Right cardiac atrium (tissue), 5 donors: Measurements from ENCODE around the gene P2RY6. TPM values are rescaled to one million over a fixed set of nuclear protein-coding genes. Genes with fewer than 3 reads are reported as not detected.

ENCODE experiments used
- ATAC-seq, 2 donors: fragments of 200-7000 bp; cut with Tn5 transposase; one replicate each; pipeline versions ENCODE4 v1.8.0 to v1.9.1; 2020; ENCODE audit warnings: moderate library complexity in 2 of 2, mild to moderate bottlenecking in 1 of 2
- DNase-seq, 3 donors: peaks; one replicate each; pipeline ENCODE4 v3.0.0-alpha.2; 2020
- H3K27ac ChIP-seq: one replicate; pipeline ENCODE4 v1.5.1; 2013; ENCODE audit warnings: mild to moderate bottlenecking, low read length, control low read depth, moderate library complexity
- H3K27me3 ChIP-seq: one replicate; pipeline ENCODE4 v1.6.1; 2013; ENCODE audit not compliant: control insufficient read depth, insufficient read depth
- H3K4me1 ChIP-seq: one replicate; pipeline ENCODE4 v1.6.1; 2013; ENCODE audit warnings: low read length; ENCODE audit not compliant: control insufficient read depth, insufficient read depth
- H3K4me3 ChIP-seq: one replicate; pipeline ENCODE4 v1.5.1; 2013; ENCODE audit warnings: low read length, control low read depth
- H3K9me3 ChIP-seq: one replicate; pipeline ENCODE4 v1.6.1; 2013; ENCODE audit warnings: low read length; ENCODE audit not compliant: control insufficient read depth
- WGBS: extraction: QIAGEN DNeasy Blood & Tissue Kit; methylation state at CpG from one replicate; pipeline ENCODE4 v1.1.7; 2013; 5-methylcytosine and 5-hydroxymethylcytosine counted together
- intact Hi-C, 4 donors: fragments of 100-400 bp; cut with DNase I; formaldehyde crosslinking; loops; one replicate each; pipeline versions ENCODE4 v1.11.0 to v1.14.0; 2022 to 2023
- polyA plus RNA-seq: library from polyadenylated mRNA; stranded (reverse); fragments of 200-250 nt; gene quantifications from one replicate; pipeline ENCODE4 v1.2.3, GENCODE V29; 2013
- total RNA-seq, 4 donors: library from RNA; stranded (reverse); fragmentation: NEBNext Ultra II Directional; extraction: Animal tissue kit (Norgen Biotek cat#: 25700); gene quantifications; one replicate each; pipeline ENCODE4 v1.2.1, GENCODE V29; 2021
- donor health status: healthy with polysubstance abuse.
- donor health status: DM: no; HTN: yes; CAD: no.
- donor health status: DM: no; HTN: no; CAD: no.
- donor health status: DM: no; HTN: yes; CAD: no; lungs with severe emphysema.
- donor health status: DM: yes; HTN: yes; CAD: no.

The P2RY6 gene
- total and polyA plus RNA-seq, 5 donors = 0.70 to 2.7 (median 1.9) TPM

GRCh38 chr11:73310661-73311393 lies 38.7 kb downstream of the P2RY6 start:
- ATAC-seq (no peak), DNase-seq (peak; percentile 15 to 66 (median 60))
- no peaks in the 10 kb centered on the region for H3K9me3 ChIP-seq
- peak overlapping the region; percentile 92 for H3K27ac ChIP-seq
- intact Hi-C loops = no loop called here
- no peaks in the 10 kb centered on the region for H3K27me3 ChIP-seq
- peak overlapping the region; percentile 39 for H3K4me3 ChIP-seq
- WGBS = 66% methylated on average over 22 of the region's 22 CpGs
- peaks cover 30% of the 10 kb centered on the region for H3K4me1 ChIP-seq

DNA sequence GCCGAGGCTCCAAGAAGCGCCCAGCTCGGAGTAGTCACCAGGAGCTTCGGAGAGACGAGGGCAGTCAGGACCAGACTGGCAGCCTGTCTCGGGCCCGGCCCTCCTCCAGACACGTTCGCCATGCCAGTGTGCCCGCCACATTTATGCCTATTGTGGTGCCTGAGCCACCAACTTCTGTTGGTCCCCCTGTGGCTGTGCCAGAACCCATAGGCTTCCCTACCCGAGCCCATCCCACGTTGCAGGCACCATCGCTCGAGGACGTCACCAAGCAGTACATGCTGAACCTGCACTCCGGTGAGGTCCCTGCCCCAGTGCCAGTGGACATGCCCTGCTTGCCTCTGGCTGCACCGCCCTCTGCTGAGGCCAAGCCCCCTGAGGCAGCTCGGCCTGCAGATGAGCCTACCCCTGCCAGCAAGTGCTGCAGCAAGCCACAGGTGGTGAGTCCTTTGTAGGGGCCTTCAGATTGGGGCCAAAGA lies 39.3 kb downstream of the P2RY6 start:
- peak in 1 of 3 donors; percentile 18 for DNase-seq
- intact Hi-C loops = no loop called here
- Histone ChIP-seq H3K4me3 (peak overlapping the region; percentile 39), H3K27me3 (no peaks in the 10 kb centered on the region), H3K9me3 (no peaks in the 10 kb centered on the region), H3K4me1 (peaks cover 36% of the 10 kb centered on the region), H3K27ac (peak overlapping the region; percentile 94)
- 50% methylated on average over 18 of the region's 18 CpGs for WGBS
- ATAC-seq = no peak

DNA sequence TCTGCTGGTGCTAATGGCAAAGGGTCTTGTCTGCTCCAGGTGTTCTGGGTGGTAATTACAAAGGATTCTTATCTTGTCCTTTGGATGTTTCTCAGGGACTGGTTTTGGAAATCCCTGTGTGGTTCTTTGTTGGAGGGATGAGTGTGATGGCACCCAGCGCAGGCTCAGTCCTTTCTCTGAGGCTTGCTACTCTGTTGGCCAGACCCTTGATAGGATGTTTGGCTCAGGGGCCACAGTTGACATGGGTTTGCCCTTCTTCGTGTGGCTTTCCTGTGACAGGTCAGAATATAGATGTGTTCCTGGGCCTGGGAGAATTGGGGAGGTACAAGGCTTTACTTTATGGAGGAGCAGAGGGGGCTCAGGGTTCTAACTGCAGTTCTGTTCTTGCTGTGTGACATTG lies 39.9 kb downstream of the P2RY6 start:
- DNase-seq (no peak), ATAC-seq (no peak)
- intact Hi-C loops = no loop called here
- Histone ChIP-seq H3K27me3 (no peaks in the 10 kb centered on the region), H3K9me3 (no peaks in the 10 kb centered on the region), H3K4me1 (peaks cover 42% of the 10 kb centered on the region), H3K4me3 (peak overlapping the region; percentile 39), H3K27ac (peak overlapping the region; percentile 94)
- 42% methylated on average over 2 of the region's 2 CpGs for WGBS

DNA sequence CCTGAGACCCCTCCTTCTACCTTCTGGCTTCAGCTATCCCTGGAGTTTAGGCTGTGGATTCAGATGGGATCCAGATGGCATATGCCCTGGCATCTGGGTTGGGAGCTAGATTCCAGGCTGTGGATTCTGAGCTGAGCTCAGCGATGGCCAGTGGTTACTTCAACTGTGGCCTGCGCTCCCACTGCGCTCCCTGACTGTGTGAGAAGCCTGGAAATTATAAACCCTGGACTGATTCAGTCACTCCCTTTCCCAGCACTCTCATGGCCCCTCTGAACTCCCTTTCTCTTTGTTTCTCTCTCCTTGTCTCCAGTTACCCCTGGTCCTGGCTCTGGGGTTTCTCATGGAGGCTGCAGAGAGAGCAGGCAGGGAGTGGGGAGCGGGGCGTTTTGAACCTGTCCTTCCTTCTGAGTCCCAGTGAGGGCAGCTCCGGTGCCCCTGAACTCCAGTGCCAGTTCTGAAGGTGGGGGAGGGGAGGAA lies 40.8 kb downstream of the P2RY6 start:
- H3K4me3 ChIP-seq = peak overlapping the region; percentile 39
- H3K27me3 ChIP-seq = no peaks in the 10 kb centered on the region
- ATAC-seq (no peak), DNase-seq (no peak)
- intact Hi-C loops = no loop called here
- H3K4me1 ChIP-seq = peaks cover 44% of the 10 kb centered on the region
- H3K27ac ChIP-seq = peak overlapping the region; percentile 94
- WGBS = 32% methylated on average over 6 of the region's 6 CpGs
- H3K9me3 ChIP-seq = no peaks in the 10 kb centered on the region

DNA sequence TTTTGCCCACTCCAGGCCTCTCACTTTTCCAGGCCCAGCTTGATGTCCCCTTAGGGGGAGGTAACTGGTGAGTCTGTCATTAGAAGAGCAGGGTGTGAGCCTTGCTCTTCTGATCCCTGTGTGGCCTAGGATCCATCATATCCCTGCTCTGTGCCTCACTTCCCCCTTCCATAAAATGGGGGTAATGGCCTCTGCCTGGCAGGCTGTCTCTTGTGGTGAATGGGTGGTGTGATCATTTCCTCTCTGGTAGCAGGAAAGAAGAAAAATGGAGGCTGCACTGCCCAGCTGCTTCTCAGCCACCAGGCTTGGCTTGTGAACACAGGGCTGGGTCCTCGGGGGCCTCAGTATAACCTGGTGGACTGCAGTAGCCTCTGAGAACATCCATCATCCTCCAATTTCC lies 41.5 kb downstream of the P2RY6 start:
- WGBS = 40% methylated on average over 1 of the region's 1 CpG
- Histone ChIP-seq H3K4me3 (no peak overlapping the region), H3K4me1 (peaks cover 45% of the 10 kb centered on the region), H3K9me3 (no peaks in the 10 kb centered on the region), H3K27me3 (no peaks in the 10 kb centered on the region), H3K27ac (peak overlapping the region; percentile 94)
- intact Hi-C loops = no loop called here
- DNase-seq = no peak
- ATAC-seq = no peak

- peak overlapping the region; percentile 94 for H3K27ac ChIP-seq
- DNase-seq = peak in 2 of 3 donors; percentile 73 to 79
- intact Hi-C loops = no loop called here
- no peaks in the 10 kb centered on the region for H3K27me3 ChIP-seq
- peak; percentile 42 to 51 for ATAC-seq
- H3K4me3 ChIP-seq = no peak overlapping the region
- H3K4me1 ChIP-seq = peaks cover 45% of the 10 kb centered on the region
- WGBS = 39% methylated on average over 11 of the region's 11 CpGs
- H3K9me3 ChIP-seq = no peaks in the 10 kb centered on the region
These were observed 42.2 kb downstream of the P2RY6 start for GRCh38 chr11:73314117-73314961.

DNA sequence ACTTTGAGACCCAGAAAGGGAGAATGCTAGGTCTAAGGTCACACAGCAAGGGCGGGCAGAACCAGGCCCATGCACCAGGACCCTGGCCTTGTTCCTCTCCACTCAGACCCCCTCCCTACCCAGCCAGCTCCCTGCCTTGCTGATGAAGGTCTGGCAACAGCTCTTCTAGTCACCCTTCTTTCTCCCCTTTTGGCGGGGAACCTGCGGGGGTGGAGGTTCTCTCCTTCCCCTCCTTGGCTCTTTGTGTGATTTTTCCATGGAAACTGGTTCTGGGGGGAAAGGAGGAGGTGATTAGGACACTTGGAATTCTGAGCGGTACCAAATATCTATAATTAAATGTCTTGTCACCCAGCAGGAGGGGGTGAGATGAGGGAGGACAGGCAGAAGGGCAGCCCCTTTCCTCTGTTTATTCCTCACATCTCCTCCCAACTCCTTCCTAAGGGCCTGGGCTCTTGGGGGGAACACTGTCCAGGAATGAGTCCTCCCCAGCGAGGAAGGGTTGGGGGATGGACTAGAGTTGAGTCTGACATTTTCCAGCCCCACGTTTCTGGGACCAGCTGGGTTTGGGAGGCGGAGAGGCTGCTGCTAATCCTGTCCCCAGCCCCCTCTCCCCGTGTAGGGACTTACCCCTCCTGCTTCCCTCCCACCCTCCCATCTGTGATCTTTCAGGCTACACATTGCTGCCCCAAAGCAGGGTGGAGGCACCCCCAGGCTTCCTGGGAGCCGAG lies 43.3 kb downstream of the P2RY6 start:
- no peaks in the 10 kb centered on the region for H3K9me3 ChIP-seq
- no peak overlapping the region for H3K4me3 ChIP-seq
- H3K27me3 ChIP-seq = no peaks in the 10 kb centered on the region
- WGBS = 25% methylated on average over 9 of the region's 9 CpGs
- peak in 2 of 3 donors; percentile 15 to 51 for DNase-seq
- H3K4me1 ChIP-seq = peaks cover 47% of the 10 kb centered on the region
- ATAC-seq = no peak
- intact Hi-C loops = no loop called here
- peak overlapping the region; percentile 94 for H3K27ac ChIP-seq

GRCh38 chr11:73316422-73316821 lies 44.3 kb downstream of the P2RY6 start:
- no peak for ATAC-seq
- WGBS = 45% methylated on average over 1 of the region's 1 CpG
- intact Hi-C loops = no loop called here
- peak overlapping the region; percentile 90 for H3K27ac ChIP-seq
- no peak for DNase-seq
- no peak overlapping the region for H3K4me3 ChIP-seq
- peaks cover 52% of the 10 kb centered on the region for H3K4me1 ChIP-seq
- no peaks in the 10 kb centered on the region for H3K27me3 ChIP-seq
- no peaks in the 10 kb centered on the region for H3K9me3 ChIP-seq

DNA sequence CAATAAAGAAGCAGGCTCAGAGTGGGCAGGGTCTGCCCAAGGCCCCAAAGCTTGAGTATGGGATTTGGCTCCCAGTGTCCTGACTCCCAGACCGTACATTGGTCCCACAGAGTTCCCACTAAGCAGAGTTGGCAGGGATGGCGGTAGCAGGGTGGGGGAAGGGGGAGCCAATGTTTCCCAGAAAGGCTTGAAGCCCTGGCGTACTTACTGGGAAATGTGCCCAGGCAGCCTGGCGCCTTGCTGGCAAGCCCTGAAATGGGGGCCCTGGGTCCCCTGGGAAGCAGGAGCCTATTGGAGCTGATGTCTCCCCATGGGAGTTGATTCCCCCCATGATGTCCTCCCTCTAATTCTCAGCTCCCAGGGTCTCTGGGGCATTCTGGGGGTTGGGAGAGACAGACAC lies 45.2 kb downstream of the P2RY6 start:
- 43% methylated on average over 4 of the region's 4 CpGs for WGBS
- intact Hi-C loops = no loop called here
- no peaks in the 10 kb centered on the region for H3K27me3 ChIP-seq
- DNase-seq (peak; percentile 81 to 93 (median 92)), ATAC-seq (peak; percentile 53 to 68)
- H3K4me3 ChIP-seq = no peak overlapping the region
- H3K9me3 ChIP-seq = no peaks in the 10 kb centered on the region
- H3K4me1 ChIP-seq = peaks cover 57% of the 10 kb centered on the region
- peak overlapping the region; percentile 90 for H3K27ac ChIP-seq

DNA sequence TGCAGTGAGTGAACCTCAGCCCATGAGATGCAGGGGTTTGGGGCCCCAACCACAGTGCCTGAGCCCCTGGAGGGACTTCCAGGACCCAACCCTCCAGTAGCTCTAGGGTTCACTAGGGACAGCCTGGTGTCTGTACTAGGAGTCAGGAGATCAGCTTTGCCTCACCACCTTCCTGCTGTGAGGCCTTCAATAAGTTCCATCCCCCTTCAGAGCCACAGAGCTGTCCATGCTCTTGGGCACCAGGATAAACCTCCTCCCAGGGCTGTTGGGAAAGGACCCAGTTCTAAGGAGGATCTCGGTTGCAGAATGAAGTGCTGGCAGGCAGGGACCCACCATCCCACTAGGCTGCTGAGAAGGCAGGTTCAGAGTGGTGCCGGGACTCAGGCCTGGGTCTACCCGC lies 45.7 kb downstream of the P2RY6 start:
- peak overlapping the region; percentile 90 for H3K27ac ChIP-seq
- no peaks in the 10 kb centered on the region for H3K27me3 ChIP-seq
- 56% methylated on average over 3 of the region's 3 CpGs for WGBS
- ATAC-seq = peak in 1 of 2 donors; percentile 0
- intact Hi-C loops = no loop called here
- H3K4me1 ChIP-seq = peaks cover 58% of the 10 kb centered on the region
- no peaks in the 10 kb centered on the region for H3K9me3 ChIP-seq
- no peak overlapping the region for H3K4me3 ChIP-seq
- peak in 1 of 3 donors; percentile 10 for DNase-seq
